Tibial nerve (tissue), 3 donors: Measurements from ENCODE around the gene NCAM1.

Source experiments
- POLR2A ChIP-seq, 2 donors: fragments of 450-650 bp; IDR thresholded peaks; one replicate each; pipeline ENCODE4 v1.6.1; 2017; ENCODE audit warnings: antibody characterized with exemption in 2 of 2, mild to moderate bottlenecking in 2 of 2, moderate library complexity in 2 of 2
- TF ChIP-seq, protein P1 (sequence below), 5 experiments: fragments of 200-600 bp in 3 of 5; fragments of 450-650 bp in 2 of 5; sonication (generic) in 3 of 5; IDR thresholded peaks; one replicate each; pipeline ENCODE4 v1.5.1; 2016 to 2019; ENCODE audit warnings: antibody characterized with exemption in 5 of 5, mild to moderate bottlenecking in 3 of 5, moderate library complexity in 2 of 5

DNA sequence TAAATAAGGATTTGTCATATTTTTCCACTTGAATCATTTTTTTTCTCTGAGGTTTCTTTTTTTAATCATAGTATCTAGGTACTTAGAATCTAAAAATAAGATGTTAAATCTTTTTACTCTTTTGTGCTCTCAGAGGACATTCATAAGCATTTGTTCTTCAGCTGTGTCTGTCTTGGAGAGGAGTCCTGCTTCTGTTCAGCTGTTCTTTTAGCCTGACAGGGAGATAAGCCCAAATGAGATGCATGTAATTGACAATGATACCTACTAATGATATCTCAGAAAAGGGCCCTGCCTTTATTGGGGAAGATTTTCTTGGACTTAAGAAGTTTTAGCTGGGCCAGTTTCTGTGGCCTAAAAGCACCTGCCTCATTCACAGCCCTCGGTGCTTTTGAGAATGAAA is 156.9 kb downstream of the NCAM1 start:
- TF ChIP-seq, protein P1, sequence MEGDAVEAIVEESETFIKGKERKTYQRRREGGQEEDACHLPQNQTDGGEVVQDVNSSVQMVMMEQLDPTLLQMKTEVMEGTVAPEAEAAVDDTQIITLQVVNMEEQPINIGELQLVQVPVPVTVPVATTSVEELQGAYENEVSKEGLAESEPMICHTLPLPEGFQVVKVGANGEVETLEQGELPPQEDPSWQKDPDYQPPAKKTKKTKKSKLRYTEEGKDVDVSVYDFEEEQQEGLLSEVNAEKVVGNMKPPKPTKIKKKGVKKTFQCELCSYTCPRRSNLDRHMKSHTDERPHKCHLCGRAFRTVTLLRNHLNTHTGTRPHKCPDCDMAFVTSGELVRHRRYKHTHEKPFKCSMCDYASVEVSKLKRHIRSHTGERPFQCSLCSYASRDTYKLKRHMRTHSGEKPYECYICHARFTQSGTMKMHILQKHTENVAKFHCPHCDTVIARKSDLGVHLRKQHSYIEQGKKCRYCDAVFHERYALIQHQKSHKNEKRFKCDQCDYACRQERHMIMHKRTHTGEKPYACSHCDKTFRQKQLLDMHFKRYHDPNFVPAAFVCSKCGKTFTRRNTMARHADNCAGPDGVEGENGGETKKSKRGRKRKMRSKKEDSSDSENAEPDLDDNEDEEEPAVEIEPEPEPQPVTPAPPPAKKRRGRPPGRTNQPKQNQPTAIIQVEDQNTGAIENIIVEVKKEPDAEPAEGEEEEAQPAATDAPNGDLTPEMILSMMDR (IDR thresholded peaks at IDR 0.05), result no peak
- TF ChIP-seq POLR2A (IDR thresholded peaks at IDR 0.05), result no peak
